HG03280 (cell line): ENCODE results near the gene ASF1B.

Experiments used
- ATAC-seq: cut with Tn5 transposase; IDR thresholded peaks from one replicate; pipeline ENCODE4 v1.9.1; 2021; ENCODE audit warnings: mild to moderate bottlenecking, moderate library complexity; ENCODE audit not compliant: unreplicated experiment

Gene ASF1B

DNA sequence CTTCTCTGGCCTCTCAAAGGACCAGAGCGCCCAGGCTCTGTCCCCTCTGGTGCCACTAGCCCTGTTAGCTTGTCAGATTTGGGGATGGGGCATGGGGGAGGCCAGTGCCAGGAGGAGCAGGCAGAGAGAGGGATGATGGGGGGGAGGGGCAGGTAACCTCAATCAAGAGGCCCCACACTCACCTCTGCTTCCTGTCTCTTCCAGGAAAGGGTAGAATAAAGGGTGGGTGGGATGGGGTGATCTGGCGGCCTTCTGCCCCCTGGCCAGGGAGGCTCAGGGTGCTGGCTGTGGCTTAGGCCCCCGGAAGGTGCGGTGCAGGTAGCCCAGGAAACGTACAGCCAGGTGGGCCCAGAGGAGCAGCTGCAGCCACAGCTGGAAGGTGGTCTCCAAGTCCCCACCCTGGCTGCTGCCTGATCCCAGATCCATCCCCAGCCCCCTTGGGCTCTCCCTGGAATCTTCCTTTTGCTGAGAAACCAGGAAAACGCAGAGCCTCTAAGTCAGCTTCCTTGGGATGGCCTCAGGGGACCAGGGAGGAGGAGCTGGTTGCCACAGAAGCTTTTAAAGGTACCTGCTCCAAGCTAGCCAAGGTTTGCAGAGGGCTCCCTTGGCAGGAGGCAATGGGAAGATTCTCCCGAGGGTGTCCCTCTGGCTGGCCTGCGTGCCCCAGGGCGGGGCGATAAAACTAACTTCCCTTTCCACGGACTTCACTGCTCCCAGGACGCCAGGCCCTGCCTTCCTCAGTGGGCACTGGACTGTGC, 24.2 kb downstream of the ASF1B start:
- ATAC-seq: no peak

DNA sequence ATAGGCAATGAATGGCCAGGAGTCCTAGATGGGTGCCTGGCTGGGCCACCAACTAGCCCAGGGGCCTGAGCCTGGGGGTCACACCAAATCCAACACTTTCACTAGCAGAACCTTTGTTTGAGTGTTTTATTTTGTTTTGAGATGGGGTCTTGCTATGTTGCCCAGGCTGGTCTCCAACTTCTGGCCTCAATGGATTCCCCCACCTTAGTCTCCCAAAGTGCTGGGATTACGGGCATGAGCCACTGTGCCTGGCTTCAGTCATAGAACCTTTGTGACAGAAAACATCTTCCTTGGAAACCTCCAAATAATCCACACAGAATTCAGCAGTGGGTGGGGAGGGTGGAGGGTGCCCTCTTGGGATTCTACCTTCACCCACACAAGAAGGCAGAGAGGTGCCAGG, 24.9 kb downstream of the ASF1B start:
- no peak for ATAC-seq

DNA sequence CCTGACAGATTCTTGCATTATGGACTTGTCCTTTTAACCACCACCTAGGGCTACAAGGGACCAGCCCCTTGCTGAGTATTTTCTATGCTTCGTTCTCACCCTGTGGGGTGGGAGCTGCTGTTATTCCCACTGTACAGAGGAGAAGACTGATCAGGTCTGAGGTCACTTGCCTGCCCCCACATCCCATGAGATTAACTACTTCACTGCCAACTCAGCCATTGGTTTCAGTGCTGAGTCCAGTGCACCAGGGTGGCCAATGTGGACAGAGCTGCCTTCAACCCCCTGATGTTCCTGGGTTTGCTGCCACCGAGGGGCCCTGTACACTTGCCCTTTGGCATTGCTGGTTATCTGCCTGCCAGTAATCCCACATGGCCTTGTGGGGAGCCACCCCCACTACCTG, 25.7 kb downstream of the ASF1B start:
- ATAC-seq: no peak

DNA sequence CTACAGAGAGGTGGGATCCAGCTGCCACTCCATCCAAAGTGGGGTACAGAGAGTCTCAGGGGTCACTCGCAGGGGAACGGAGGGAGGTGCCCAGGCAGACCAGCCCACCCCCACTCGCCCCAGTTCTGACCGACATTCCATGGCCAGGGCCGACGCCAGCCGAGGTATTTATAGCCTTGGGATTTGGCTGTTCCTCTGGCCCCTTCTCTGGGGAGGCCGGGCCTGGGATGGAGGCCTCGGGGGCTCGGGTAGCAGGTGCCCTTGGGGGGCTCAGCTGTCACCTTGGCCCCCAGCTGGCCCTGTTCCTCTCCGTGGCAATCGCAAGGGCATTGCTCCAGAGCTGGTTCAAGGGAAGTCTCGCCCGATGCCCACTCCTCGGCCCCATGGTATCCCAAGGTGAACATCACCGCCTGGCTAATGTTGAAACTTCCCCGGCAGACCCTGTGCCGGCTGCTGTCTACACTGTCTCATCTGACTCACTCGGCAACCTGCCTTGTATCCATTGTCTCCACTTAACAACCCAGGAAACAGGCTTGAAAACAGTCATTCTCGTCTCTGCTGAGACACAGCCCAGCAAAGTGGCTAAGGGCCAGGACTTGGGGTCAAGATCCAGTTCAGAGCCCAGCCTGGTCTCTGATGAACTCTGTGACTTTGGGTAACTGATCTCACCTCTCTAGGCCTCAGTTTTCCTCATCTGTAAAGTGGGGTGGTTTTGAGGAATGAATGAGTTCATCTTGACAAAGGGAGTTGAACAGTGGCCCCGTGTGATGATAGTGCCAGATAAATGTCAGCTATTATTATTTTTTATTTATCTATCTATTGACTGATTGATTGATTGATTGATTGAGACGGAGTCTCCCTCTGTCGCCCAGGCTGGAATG, 28.6 kb downstream of the ASF1B start:
- ATAC-seq: no peak

DNA sequence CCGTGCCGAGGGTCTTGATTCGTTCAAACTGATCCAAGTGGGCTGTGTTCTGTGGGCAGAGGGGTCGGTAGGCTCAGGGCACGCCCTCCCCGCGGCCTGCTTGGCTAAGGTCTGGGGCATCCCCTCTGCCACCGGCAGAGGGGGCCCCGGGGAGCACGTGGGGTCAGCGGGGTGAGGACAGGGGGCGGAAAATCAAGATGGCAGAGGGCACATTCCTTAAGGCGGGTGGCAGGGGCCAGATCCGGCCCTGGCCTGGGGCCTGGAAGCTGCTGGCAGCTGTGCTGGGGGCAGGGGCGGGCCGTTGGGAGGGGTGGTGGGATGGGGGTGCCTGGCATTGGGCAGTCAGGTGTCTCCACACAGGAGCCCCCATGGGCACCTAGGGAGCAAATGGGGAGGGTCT, 29.5 kb downstream of the ASF1B start:
- no peak for ATAC-seq

DNA sequence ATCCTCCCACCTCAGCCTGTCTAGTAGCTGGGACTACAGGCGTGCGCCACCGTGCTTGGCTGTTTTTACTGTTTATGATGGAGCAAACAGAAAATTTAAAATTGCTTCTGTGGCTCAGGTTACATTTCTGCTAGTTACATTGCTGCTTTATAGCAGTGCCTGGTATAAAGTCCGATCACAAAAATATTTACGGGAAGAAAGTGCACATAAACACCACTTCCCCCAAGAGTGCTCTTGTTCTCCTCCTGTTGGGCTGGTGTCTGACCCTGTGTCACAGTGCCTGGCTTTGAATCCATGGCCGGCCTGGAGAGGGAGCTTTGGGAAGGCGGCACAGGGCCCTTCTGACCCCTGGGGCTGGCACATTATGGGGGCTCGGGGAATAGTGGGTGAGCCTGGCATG, 30.7 kb downstream of the ASF1B start:
- ATAC-seq: no peak

DNA sequence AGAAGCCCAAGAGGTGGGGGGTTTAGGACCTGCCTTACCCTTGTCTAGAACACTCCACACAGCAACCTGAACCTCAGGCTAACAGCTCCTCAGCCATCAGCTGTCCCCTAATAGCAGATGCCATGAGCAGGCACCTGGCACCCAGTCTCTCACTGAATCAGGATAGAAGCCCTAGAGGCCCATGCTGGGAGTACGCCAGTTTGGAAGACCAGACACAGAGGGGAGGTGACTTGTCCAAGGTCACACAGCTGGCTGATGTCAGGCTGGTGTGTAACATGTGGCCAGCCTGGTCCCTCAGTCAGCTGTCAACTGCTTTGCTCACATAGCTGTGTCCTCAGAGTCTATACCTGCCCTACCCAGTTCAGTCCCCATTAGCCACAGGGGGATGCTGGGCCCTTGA, 33.1 kb downstream of the ASF1B start:
- ATAC-seq: no peak

DNA sequence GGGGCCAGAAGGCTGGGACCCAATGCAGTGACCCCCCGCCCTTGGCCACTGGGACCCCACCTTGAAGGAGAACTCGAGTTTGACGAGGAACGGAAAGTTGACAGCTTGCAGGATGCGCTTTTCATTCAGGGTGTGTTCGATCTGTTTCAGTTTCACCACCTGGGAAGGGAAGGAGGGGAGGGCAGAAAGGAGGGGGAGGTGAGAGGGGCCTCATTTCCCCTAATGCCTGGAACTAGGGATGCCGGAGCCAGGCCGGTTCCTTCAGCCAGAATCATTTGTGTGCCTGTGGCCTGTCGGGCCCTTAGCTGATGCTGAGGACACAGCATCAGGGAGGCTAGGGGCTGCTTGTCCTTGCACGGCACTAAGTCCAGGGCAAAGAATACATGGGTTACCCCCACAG, 33.6 kb downstream of the ASF1B start:
- no peak for ATAC-seq

DNA sequence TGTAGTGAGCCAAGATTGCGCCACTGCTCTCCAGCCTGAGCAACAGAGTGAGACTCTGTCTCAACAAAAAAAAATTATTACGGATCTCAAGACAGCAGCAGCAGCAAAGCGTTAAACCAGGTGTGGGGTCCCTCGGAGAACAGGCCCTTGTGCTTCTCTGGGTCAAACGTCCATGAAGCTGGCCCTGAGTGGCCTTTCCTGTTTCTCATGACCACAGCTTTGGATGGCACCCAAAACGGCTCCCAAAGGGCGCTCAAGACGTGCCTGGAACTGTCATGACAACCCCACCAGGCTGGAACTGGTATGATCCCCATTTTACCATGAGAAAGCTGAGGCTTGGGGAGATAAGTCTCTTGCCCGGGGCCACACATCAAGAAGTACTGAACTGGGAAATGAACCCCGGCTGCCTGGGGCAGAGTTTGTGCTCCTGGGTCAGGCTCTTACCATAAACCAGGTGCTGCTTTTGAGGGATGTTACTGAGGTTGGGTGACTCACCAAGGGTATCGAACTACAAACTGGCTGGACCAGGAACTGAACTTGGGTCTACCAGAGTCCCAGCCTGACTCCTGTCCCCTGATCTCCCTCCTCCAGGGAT, 34.2 kb downstream of the ASF1B start:
- no peak for ATAC-seq

DNA sequence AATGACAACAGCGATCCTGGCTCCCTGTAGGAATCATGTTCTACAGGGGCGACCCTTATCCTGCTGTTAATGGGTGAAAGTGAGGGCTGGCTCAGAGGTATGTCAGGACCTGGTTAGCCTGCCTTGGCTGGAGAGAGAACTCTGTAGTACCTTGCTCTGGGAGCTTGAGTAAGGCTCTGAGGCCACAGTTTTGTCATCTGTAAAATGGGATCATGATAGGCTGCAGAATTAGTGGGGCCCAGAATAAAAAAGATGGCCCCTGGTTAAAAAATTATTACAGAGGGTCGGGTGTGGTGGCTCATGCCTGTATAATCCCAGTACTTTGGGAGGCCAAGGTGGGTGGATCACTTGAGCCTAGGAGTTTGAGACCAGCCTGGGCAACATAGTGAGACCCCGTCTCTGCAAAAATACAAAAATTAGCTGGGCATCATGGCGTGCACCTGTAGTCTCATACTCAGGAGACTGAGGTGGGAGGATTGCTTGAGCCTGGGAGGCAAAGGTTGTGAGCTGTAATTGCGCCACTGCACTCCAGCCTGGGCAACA, 35.3 kb downstream of the ASF1B start:
- no peak for ATAC-seq

DNA sequence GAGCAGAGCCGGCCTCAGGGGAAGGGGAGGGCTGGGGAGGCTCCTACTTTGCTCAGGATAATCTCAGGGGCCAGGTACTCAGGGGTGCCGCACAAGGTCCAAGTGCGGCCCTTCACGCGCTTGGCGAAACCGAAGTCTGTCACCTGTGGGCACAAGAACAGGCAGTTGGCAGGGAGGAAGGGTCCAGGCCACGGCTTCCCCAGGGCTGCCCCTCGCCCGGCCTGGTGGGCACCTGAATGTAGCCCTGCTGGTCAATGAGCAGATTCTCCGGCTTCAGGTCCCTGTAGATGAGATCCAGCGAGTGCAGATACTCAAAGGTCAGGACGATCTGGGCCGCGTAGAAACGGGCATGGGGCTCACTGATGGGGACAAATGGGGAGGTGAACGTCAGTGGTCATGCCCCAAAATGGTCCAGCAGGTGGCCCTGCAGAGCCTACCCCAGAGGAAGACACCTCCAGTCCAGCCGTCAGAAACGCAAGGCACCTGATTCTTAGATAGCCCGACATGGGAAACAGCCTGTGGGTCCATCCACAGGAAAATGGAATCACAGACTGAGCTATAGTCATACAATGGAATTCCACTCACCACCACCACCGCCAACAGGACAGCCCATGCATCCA, 38.7 kb downstream of the ASF1B start:
- no peak for ATAC-seq

DNA sequence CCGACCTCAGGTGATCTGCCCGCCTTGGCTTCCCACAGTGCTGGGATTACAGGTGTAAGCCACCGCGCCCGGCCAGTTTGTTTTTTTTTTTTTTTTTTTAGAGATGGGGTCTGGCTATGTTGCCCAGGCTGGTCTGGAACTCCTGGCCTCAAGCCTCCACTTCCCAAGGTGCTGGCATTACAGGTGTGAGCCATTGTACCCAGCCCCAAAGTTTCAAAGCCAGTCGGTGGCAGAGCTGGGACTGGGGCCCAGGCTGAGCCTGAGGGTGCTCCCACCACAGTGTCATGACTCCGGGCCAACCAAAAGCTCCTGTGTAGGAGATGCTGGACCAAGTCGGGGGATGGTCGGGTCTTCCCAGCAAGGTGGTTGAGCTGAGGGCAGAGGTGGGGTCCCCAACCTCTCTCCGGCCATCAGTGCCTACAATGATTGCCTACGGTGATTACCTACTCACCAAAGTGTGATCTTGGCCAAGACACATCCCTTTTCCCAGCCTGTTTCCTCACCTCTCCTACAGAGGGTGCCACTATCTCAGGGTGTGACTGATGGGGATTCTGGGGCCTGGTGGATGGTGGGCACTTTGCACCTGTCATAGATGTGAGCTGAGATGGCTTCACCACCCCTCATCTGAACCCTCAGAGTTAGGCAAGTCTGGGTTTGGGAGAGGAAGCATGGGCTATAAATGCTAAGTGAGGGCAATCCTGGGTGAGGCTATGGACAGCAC, 40.0 kb downstream of the ASF1B start:
- ATAC-seq: no peak

DNA sequence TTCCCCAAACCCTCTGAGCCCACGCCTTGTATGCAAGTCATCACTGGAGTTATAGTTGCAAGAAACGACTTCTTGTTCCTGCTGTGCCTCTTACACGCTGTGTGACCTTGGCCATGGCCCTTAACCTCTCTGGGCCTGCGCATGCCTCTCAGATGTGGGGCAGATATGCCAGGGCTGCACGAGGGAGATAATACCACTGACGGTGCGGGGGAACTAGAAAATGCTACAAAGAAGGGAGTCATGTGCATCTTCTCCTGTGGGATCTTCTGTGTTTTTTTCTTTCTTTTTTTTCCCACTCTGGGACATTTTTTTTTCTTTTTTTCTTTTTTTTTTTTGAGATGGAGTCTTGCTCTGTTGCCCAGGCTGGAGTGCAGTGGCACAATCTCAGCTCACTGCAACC, 41.5 kb downstream of the ASF1B start:
- ATAC-seq: no peak

DNA sequence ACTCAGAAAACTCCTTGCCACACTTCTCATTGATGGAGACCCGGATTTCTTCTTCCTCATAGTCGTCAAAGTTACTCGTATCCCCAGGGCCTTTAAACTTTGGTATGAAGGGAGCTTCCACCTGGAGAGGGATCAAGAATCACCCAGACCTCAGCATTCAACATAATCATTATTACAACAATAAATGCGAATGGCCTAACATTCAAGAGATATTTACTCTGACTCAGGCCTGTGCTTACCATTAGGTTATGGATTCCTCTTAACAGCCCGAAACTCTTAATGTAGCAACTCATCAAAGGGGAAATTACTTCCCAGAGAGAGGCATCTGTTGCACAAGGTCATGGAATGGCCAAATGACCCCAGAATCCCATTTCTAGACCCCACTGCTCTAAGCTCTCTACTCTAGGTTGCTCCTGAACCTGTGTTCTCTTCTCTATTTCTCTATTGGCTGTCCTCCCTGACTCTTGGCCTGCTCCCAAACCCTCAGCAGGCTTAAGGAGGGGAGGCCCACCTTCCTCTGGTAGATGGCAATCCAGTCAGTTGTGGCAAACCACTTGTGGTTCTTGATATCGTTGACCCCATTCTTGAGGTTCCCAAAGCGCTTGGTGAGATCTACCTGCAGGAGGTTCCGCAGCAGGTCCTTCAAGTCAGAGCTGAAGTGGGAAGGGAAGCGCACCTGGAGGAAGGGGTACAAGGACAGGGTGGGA, 43.1 kb downstream of the ASF1B start:
- no peak for ATAC-seq

DNA sequence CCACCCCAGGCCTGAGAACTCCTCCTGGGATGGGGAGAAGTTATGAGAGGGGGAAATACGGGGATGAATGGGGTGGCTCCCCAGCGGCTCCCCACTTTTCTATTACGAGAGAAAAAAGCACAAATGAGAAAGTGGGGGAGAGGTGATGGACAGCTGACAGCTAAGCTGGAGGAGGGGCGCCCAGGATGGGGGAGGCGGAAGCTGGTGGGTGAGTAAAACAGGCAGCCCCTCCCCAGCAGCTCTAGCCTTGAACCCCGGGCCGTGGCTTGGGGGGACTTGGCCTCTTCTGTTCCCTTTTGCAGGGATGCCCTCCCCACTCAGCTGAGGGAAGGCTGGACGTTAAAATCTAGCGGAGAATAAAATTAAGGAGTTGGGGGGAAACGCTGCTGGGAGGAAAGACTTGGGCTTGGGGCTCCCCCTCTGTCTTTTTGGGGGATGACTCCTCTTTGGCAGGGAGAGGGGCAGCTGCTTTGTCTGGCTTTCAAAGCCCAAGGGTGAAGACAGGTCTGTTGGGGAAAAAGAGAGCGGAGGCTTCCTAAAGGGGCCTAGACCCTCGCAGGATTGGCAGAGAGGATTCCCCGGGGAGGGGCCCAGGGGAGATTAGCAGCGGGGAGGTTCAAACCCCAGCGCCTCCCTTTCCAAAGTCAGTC, 44.5 kb downstream of the ASF1B start:
- ATAC-seq: peak; percentile 13

DNA sequence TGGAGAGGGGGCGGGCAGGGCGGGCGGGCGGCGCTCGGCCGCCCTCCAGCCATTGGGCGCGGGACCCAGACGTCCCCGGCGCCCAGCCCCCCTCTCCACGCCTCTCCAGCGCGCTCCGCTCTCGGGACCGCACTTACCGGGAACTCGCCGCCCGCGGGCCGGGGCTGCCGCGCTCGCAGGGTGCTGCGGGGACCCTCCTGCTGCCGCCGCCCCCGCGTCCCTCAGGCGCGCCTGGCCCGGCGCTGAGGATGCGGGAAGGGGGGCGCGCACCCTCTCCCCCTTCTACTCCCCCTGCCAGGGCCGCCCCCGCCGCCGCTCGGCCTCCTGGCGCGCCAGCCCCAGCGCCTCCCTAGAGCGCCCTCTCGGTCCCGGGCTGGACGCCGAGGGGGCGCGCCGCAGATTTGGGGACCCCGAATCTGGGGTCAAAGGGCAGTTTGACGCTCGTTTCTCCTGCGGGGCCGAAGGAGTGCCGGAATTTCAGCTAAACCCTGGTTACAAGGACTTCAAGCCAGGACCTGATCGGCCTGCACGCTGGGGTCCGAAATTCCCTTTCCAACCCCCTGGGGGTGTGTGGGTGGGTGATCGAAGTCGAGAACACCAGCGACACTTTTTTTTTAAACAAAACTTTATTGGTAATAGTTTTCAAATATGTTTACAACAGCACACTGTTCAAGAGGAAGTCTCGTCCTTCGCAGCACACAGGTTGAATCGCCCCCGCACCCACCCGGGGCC, 45.1 kb downstream of the ASF1B start:
- peak; percentile 58 for ATAC-seq

DNA sequence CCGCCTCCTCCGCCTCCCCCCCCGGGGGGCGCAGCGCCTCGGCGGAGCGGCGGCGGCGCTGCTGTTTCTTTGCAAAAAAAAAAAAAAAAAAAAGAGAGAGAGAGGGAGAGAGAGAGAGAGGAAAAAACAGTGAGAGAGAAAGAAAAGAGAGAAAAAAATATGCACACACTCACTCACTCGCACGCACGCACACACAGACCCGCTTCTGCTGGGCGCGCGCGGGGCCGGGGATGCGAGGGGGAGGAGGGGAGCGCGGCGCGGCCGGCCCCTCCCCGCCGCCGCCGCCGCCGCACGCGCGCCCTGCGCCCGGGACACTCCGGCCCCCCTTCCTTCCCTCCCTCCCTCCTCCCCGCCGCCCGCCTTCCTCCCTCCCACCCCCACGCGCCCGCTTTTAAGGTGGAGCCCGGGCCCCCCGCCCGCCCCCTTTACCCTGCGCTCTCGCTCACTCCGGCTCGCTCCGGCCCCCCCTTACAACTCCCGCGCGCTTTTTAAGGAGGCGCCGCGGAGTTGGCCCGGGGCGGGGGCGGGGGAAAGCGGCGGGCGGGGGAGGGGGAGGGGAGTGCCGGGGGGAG, 45.8 kb downstream of the ASF1B start, which contains the start of gene SAMD1:
Gene SAMD1 (minus strand): TSS at position 243 of the 572 bp plus-strand sequence.
- peak; percentile 42 for ATAC-seq
